ENCODE measurements around the gene STXBP1.
A peak's percentile ranks its signal among the peaks of the same experiment; 100 is the strongest.

Gene STXBP1

GRCh38 chr9:127693697-127694096 lies 81.6 kb downstream of the STXBP1 start:
- no peak for DNase-seq (ENCODE audit: low spot score)

GRCh38 chr9:127694890-127695720 lies 83.0 kb downstream of the STXBP1 start:
- no peak for DNase-seq (ENCODE audit: low spot score)

GRCh38 chr9:127697575-127697974 lies 85.5 kb downstream of the STXBP1 start:
- no peak for DNase-seq (ENCODE audit: low spot score)

GRCh38 chr9:127698386-127698785 lies 86.3 kb downstream of the STXBP1 start:
- no peak for DNase-seq (ENCODE audit: low spot score)

- DNase-seq (ENCODE audit: low spot score): peak; percentile 99
These were observed 87.1 kb downstream of the STXBP1 start for GRCh38 chr9:127698985-127699670.

GRCh38 chr9:127700140-127700539 lies 88.1 kb downstream of the STXBP1 start:
- DNase-seq (ENCODE audit: low spot score): no peak

- no peak for DNase-seq (ENCODE audit: low spot score)
These were observed 88.6 kb downstream of the STXBP1 start for GRCh38 chr9:127700594-127701255.

- DNase-seq (ENCODE audit: low spot score): no peak
These were observed 91.3 kb downstream of the STXBP1 start for GRCh38 chr9:127703289-127703946.

GRCh38 chr9:127705577-127706379 lies 93.7 kb downstream of the STXBP1 start:
- DNase-seq (ENCODE audit: low spot score): no peak

- no peak for DNase-seq (ENCODE audit: low spot score)
These were observed 94.8 kb downstream of the STXBP1 start, which contains the start of gene CFAP157 for GRCh38 chr9:127706836-127707241. Gene CFAP157 (plus strand): TSS chr9:127706988. CDS start chr9:127707032, 44 bp downstream.

GRCh38 chr9:127707766-127708165 lies 95.7 kb downstream of the STXBP1 start:
- no peak for DNase-seq (ENCODE audit: low spot score)

GRCh38 chr9:127708952-127709587 lies 97.0 kb downstream of the STXBP1 start:
- DNase-seq (ENCODE audit: low spot score): no peak

GRCh38 chr9:127710204-127710783 lies 98.2 kb downstream of the STXBP1 start:
- DNase-seq (ENCODE audit: low spot score): no peak

- DNase-seq (ENCODE audit: low spot score): no peak
These were observed 99.2 kb downstream of the STXBP1 start for GRCh38 chr9:127711226-127711701.

- DNase-seq (ENCODE audit: low spot score): no peak
These were observed 99.8 kb downstream of the STXBP1 start for GRCh38 chr9:127711831-127712274.

GRCh38 chr9:127712371-127712770 lies 100.3 kb downstream of the STXBP1 start:
- no peak for DNase-seq (ENCODE audit: low spot score)

- DNase-seq (ENCODE audit: low spot score): no peak
These were observed 100.8 kb downstream of the STXBP1 start for GRCh38 chr9:127712867-127713266.

- no peak for DNase-seq (ENCODE audit: low spot score)
These were observed 102.1 kb downstream of the STXBP1 start for GRCh38 chr9:127714020-127714750.

- no peak for DNase-seq (ENCODE audit: low spot score)
These were observed 102.9 kb downstream of the STXBP1 start for GRCh38 chr9:127714951-127715469.
